ENCODE measurements around the gene VASP. TPM values are rescaled to one million over a fixed set of nuclear protein-coding genes. Genes with fewer than 3 reads are reported as not detected.
A peak's percentile ranks its signal among the peaks of the same experiment; 100 is the strongest.

Gene VASP
- total RNA-seq, 1 experiment from 2014 or later, result 144 TPM

DNA sequence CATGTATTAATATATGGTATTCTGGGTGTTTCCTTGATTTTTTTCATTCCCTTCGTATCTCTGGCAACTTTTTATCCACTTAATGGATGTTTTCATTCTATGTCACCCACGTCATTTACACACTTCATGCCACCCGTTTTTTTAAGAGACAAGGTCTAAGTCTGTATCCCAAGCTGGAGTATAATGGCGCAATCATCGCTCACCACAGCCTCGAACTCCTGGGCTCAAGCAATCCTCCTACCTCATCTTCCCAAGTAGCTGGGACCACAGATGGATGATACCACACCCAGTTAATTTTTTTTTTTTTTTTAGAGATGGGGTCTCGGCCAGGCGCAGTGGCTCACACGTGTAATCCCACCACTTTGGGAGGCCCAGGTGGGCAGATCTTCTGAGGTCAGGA lies 3.4 kb upstream of the VASP start:
- Mint-ChIP-seq H3K36me3 (no peaks in the 10 kb centered on the region), H3K4me3 (no peak overlapping the region), H3K27ac (no peak overlapping the region), H3K27me3 (ENCODE audit: low read depth) (peaks cover 13% of the 10 kb centered on the region), H3K4me1 (peaks cover 38% of the 10 kb centered on the region), H3K9me3 (no peaks in the 10 kb centered on the region)
- DNase-seq (ENCODE audit: low spot score) (no peak), ATAC-seq (no peak)
- ChIA-PET POLR2A (no interaction called here), CTCF (interaction anchor here (3.2 kb wide), 1 partner anchor 18 kb away, joined by 16 read pairs; no protein-coding TSS in a partner anchor)
- TF ChIP-seq JUN (CRISPR knock-in tag; IDR thresholded peaks at IDR 0.05) (no peak), ELF4 (CRISPR knock-in tag; IDR thresholded peaks at IDR 0.05; ENCODE audit: low read depth) (no peak), ETV6 (CRISPR knock-in tag; IDR thresholded peaks at IDR 0.05) (no peak), KAT7 (CRISPR knock-in tag; IDR thresholded peaks at IDR 0.05; ENCODE audit: borderline replicate concordance) (no peak), JAZF1 (CRISPR knock-in tag; IDR thresholded peaks at IDR 0.05) (no peak), TCF7 (CRISPR knock-in tag; IDR thresholded peaks at IDR 0.05; ENCODE audit: low read depth) (no peak)
- TF ChIP-seq, protein P1, sequence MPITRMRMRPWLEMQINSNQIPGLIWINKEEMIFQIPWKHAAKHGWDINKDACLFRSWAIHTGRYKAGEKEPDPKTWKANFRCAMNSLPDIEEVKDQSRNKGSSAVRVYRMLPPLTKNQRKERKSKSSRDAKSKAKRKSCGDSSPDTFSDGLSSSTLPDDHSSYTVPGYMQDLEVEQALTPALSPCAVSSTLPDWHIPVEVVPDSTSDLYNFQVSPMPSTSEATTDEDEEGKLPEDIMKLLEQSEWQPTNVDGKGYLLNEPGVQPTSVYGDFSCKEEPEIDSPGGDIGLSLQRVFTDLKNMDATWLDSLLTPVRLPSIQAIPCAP (CRISPR knock-in tag; IDR thresholded peaks at IDR 0.05), result no peak
- TF ChIP-seq, protein P2, sequence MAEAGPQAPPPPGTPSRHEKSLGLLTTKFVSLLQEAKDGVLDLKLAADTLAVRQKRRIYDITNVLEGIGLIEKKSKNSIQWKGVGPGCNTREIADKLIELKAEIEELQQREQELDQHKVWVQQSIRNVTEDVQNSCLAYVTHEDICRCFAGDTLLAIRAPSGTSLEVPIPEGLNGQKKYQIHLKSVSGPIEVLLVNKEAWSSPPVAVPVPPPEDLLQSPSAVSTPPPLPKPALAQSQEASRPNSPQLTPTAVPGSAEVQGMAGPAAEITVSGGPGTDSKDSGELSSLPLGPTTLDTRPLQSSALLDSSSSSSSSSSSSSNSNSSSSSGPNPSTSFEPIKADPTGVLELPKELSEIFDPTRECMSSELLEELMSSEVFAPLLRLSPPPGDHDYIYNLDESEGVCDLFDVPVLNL (CRISPR knock-in tag; IDR thresholded peaks at IDR 0.05; ENCODE audit: borderline replicate concordance, low read depth), result no peak
- TF ChIP-seq, protein P3, sequence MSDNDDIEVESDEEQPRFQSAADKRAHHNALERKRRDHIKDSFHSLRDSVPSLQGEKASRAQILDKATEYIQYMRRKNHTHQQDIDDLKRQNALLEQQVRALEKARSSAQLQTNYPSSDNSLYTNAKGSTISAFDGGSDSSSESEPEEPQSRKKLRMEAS (CRISPR knock-in tag; IDR thresholded peaks at IDR 0.05), result no peak
- TF ChIP-seq, protein P4, sequence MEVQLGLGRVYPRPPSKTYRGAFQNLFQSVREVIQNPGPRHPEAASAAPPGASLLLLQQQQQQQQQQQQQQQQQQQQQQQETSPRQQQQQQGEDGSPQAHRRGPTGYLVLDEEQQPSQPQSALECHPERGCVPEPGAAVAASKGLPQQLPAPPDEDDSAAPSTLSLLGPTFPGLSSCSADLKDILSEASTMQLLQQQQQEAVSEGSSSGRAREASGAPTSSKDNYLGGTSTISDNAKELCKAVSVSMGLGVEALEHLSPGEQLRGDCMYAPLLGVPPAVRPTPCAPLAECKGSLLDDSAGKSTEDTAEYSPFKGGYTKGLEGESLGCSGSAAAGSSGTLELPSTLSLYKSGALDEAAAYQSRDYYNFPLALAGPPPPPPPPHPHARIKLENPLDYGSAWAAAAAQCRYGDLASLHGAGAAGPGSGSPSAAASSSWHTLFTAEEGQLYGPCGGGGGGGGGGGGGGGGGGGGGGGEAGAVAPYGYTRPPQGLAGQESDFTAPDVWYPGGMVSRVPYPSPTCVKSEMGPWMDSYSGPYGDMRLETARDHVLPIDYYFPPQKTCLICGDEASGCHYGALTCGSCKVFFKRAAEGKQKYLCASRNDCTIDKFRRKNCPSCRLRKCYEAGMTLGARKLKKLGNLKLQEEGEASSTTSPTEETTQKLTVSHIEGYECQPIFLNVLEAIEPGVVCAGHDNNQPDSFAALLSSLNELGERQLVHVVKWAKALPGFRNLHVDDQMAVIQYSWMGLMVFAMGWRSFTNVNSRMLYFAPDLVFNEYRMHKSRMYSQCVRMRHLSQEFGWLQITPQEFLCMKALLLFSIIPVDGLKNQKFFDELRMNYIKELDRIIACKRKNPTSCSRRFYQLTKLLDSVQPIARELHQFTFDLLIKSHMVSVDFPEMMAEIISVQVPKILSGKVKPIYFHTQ (CRISPR knock-in tag; IDR thresholded peaks at IDR 0.05), result no peak
- TF ChIP-seq, protein P5, sequence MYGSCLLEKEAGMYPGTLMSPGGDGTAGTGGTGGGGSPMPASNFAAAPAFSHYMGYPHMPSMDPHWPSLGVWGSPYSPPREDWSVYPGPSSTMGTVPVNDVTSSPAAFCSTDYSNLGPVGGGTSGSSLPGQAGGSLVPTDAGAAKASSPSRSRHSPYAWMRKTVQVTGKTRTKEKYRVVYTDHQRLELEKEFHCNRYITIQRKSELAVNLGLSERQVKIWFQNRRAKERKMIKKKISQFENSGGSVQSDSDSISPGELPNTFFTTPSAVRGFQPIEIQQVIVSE (CRISPR knock-in tag; IDR thresholded peaks at IDR 0.05; ENCODE audit: borderline replicate concordance), result no peak

DNA sequence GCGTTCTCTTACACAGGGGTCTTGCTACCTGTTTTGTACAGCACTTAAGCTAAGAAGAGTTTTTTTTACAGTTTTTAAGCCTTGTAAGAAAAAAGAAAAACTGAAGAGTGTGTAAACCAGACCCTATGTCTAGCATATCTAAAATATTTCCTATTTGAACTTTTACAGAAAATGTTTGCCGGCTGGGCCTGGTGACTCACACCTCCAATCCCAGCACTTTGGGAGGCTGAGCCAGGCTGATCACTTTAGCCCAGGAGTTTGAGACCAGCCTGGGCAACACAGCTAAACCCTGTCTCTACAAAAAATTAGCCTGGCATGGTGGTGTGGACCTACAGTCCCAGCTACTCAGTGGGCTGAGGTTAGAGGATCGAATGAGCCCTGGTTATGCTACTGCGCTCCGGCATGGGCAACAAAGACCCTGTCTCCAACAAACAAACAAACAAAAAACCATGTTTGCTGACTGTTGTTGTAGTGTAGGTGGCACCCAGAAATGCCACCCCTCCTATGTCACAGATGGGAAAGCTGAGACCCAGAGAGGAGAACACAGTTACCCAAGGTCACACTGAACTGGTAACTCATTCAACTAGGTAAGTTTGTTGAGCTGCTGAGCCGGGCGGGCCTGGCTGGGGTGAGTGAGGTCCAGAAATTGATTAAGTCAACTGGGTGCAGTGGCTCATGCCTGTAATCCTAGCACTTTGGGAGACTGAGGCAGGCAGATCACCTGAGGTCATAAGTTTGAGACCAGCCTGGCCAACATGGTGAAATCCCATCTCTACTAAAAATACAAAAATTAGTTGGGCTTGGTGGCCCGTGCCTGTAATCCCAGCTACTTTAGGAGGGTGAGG lies 1.9 kb upstream of the VASP start:
- Mint-ChIP-seq H3K27ac (0 out of 2 replicates have a peak overlapping the region, but pooled peaks have one; percentile 32), H3K27me3 (ENCODE audit: low read depth) (peaks cover 3% of the 10 kb centered on the region; the same call in 1 of the 2 replicates), H3K4me3 (peak overlapping the region; percentile 91), H3K36me3 (no peaks in the 10 kb centered on the region), H3K9me3 (no peaks in the 10 kb centered on the region), H3K4me1 (peaks cover 40% of the 10 kb centered on the region)
- ATAC-seq (no peak), DNase-seq (ENCODE audit: low spot score) (no peak)
- POLR2A ChIA-PET, result interaction anchor here (1.3 kb wide), 1 partner anchor 9 kb away, joined by 3 read pairs; the partner anchor contains the start of gene RTN2
- CTCF ChIA-PET, result interaction anchor here (0.7 to 3.2 kb wide), 7 partner anchors 8 to 137 kb away, joined by 3 to 16 read pairs (median 3); no protein-coding TSS in a partner anchor
- TF ChIP-seq GABPB1 (CRISPR knock-in tag; IDR thresholded peaks at IDR 0.05), result 0 out of 2 replicates have a peak, but pooled peaks have one; percentile 16
- TF ChIP-seq ZNF121 (CRISPR knock-in tag; IDR thresholded peaks at IDR 0.05), result no peak
- no peak for TF ChIP-seq RELA (CRISPR knock-in tag; IDR thresholded peaks at IDR 0.05; ENCODE audit: borderline replicate concordance)
- TF ChIP-seq GTF2I (CRISPR knock-in tag; conservative IDR thresholded peaks at IDR 0.05), result no peak
- TF ChIP-seq, protein P6, sequence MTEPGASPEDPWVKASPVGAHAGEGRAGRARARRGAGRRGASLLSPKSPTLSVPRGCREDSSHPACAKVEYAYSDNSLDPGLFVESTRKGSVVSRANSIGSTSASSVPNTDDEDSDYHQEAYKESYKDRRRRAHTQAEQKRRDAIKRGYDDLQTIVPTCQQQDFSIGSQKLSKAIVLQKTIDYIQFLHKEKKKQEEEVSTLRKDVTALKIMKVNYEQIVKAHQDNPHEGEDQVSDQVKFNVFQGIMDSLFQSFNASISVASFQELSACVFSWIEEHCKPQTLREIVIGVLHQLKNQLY (CRISPR knock-in tag; IDR thresholded peaks at IDR 0.05), result no peak
- TF ChIP-seq ELF4 (CRISPR knock-in tag; IDR thresholded peaks at IDR 0.05; ENCODE audit: low read depth), result no peak

Data from WTC11 (cell line).